ENCODE results near the gene SNRPA.

SNRPA gene

DNA sequence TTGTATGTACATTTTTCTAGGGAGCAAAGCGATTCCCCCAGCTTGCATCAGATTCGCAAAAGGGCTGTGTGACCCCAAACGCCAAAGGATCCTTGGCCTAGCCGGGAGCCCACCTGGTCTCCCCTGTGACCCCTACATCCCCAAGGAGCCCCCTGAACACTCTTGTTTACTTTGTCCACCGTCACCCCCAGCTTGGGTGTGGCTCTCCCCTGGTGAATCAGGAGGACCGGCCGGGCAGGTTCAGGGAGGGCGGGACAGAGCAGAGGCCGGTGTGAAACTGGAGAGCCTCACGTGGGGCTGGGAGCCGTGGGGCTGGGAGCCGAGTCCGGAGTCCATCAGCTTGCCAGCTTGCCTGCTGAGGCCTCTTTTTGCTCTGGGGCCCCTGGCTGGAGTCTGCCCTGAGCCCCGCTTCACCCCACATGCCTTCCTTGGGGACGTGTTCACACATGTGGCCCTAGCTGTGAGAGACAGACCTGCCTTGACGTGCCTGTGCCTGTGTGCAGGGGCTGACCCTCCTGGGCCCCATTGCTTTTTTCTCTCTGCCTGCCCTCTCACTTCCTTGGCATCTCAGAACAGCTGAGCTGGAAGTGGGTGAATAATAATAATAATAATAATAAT lies 32.1 kb upstream of the SNRPA start:
- Histone ChIP-seq H3K4me2 (ENCODE audit: low read length) (peak overlapping the region; percentile 100), H4K20me1 (ENCODE audit: insufficient read depth, low read length) (no peaks in the 10 kb centered on the region), H3K27ac (ENCODE audit: low read length) (peak overlapping the region; percentile 40), H3K36me3 (replicated peaks; ENCODE audit: low read depth, low read length) (peaks cover 23% of the 10 kb centered on the region), H3K79me2 (ENCODE audit: low read length) (peaks cover 60% of the 10 kb centered on the region), H3K9me3 (ENCODE audit: insufficient read depth, low read length) (no peaks in the 10 kb centered on the region), H3K9ac (ENCODE audit: low read length) (peak overlapping the region; percentile 90), H3K4me3 (ENCODE audit: low read length) (peak overlapping the region; percentile 79), H3K4me1 (ENCODE audit: low read length) (peaks cover 36% of the 10 kb centered on the region), H3K27me3 (ENCODE audit: low read depth, low read length) (no peaks in the 10 kb centered on the region), H2AFZ (ENCODE audit: low read depth, low read length) (peak overlapping the region; percentile 43; the same call in 1 of the 2 replicates)
- TF ChIP-seq EZH2phosphoT487 (IDR thresholded peaks at IDR 0.05; ENCODE audit: low read depth), result no peak
- TF ChIP-seq, protein P1, sequence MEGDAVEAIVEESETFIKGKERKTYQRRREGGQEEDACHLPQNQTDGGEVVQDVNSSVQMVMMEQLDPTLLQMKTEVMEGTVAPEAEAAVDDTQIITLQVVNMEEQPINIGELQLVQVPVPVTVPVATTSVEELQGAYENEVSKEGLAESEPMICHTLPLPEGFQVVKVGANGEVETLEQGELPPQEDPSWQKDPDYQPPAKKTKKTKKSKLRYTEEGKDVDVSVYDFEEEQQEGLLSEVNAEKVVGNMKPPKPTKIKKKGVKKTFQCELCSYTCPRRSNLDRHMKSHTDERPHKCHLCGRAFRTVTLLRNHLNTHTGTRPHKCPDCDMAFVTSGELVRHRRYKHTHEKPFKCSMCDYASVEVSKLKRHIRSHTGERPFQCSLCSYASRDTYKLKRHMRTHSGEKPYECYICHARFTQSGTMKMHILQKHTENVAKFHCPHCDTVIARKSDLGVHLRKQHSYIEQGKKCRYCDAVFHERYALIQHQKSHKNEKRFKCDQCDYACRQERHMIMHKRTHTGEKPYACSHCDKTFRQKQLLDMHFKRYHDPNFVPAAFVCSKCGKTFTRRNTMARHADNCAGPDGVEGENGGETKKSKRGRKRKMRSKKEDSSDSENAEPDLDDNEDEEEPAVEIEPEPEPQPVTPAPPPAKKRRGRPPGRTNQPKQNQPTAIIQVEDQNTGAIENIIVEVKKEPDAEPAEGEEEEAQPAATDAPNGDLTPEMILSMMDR (IDR thresholded peaks at IDR 0.05; ENCODE audit: low read depth, low read length), result no peak

DNA sequence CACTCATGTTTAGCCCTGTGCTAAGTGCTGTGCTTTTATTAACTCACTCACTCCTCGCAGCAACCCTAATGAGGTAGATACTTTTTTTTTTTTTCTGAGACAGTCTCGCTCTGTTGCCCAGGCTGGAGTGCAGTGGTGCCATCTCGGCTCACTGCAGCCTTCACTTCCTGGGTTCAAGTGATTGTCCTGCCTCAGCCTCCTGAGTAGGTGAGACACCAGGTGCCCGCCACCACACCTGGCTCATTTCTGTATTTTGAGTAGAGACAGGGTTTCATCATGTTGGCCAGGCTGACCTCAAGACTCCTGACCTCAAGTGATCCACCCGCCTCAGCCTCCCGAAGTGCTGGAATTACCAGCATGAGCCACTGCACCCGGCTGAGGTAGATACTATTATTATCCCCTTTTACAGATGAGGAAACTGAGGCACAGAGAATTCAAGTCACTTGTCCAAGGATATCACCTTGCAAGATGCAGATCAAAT lies 31.5 kb upstream of the SNRPA start:
- Histone ChIP-seq H3K9ac (ENCODE audit: low read length) (peak overlapping the region; percentile 90; the same call in 1 of the 2 replicates), H3K4me3 (ENCODE audit: low read length) (peak overlapping the region; percentile 79), H3K27ac (ENCODE audit: low read length) (no peak overlapping the region), H3K27me3 (ENCODE audit: low read depth, low read length) (no peaks in the 10 kb centered on the region), H3K9me3 (ENCODE audit: insufficient read depth, low read length) (no peaks in the 10 kb centered on the region), H4K20me1 (ENCODE audit: insufficient read depth, low read length) (no peaks in the 10 kb centered on the region), H3K36me3 (replicated peaks; ENCODE audit: low read depth, low read length) (peaks cover 23% of the 10 kb centered on the region), H3K4me2 (ENCODE audit: low read length) (peak overlapping the region; percentile 100), H3K4me1 (ENCODE audit: low read length) (peaks cover 32% of the 10 kb centered on the region), H3K79me2 (ENCODE audit: low read length) (peaks cover 58% of the 10 kb centered on the region), H2AFZ (ENCODE audit: low read depth, low read length) (no peak overlapping the region)
- TF ChIP-seq, protein P1 (IDR thresholded peaks at IDR 0.05; ENCODE audit: low read depth, low read length), result no peak
- TF ChIP-seq EZH2phosphoT487 (IDR thresholded peaks at IDR 0.05; ENCODE audit: low read depth), result no peak

GRCh38 chr19:40721140-40721486 lies 29.9 kb upstream of the SNRPA start:
- H3K4me1 ChIP-seq (ENCODE audit: low read length), result peaks cover 23% of the 10 kb centered on the region
- H3K9me3 ChIP-seq (ENCODE audit: insufficient read depth, low read length), result no peaks in the 10 kb centered on the region
- no peak overlapping the region for H3K9ac ChIP-seq (ENCODE audit: low read length)
- no peaks in the 10 kb centered on the region for H3K27me3 ChIP-seq (ENCODE audit: low read depth, low read length)
- H3K4me2 ChIP-seq (ENCODE audit: low read length), result no peak overlapping the region
- no peak overlapping the region for H3K4me3 ChIP-seq (ENCODE audit: low read length)
- TF ChIP-seq, protein P1 (IDR thresholded peaks at IDR 0.05; ENCODE audit: low read depth, low read length), result no peak
- TF ChIP-seq EZH2phosphoT487 (IDR thresholded peaks at IDR 0.05; ENCODE audit: low read depth), result no peak
- peaks cover 27% of the 10 kb centered on the region for H3K36me3 ChIP-seq (replicated peaks; ENCODE audit: low read depth, low read length)
- H3K79me2 ChIP-seq (ENCODE audit: low read length), result peaks cover 50% of the 10 kb centered on the region
- no peak overlapping the region for H2AFZ ChIP-seq (ENCODE audit: low read depth, low read length)
- no peaks in the 10 kb centered on the region for H4K20me1 ChIP-seq (ENCODE audit: insufficient read depth, low read length)
- H3K27ac ChIP-seq (ENCODE audit: low read length), result no peak overlapping the region

- Histone ChIP-seq H3K9me3 (ENCODE audit: insufficient read depth, low read length) (no peaks in the 10 kb centered on the region), H3K36me3 (replicated peaks; ENCODE audit: low read depth, low read length) (peaks cover 34% of the 10 kb centered on the region), H4K20me1 (ENCODE audit: insufficient read depth, low read length) (no peaks in the 10 kb centered on the region), H3K27me3 (ENCODE audit: low read depth, low read length) (no peaks in the 10 kb centered on the region), H3K79me2 (ENCODE audit: low read length) (peaks cover 46% of the 10 kb centered on the region), H3K4me2 (ENCODE audit: low read length) (no peak overlapping the region), H2AFZ (ENCODE audit: low read depth, low read length) (no peak overlapping the region), H3K27ac (ENCODE audit: low read length) (no peak overlapping the region), H3K9ac (ENCODE audit: low read length) (no peak overlapping the region), H3K4me1 (ENCODE audit: low read length) (peaks cover 23% of the 10 kb centered on the region), H3K4me3 (ENCODE audit: low read length) (no peak overlapping the region)
- no peak for TF ChIP-seq EZH2phosphoT487 (IDR thresholded peaks at IDR 0.05; ENCODE audit: low read depth)
- TF ChIP-seq, protein P1 (IDR thresholded peaks at IDR 0.05; ENCODE audit: low read depth, low read length), result no peak
Measured at GRCh38 chr19:40721936-40722661, 28.9 kb upstream of the SNRPA start.

Data from OCI-LY3 (cell line).